PC-3 (cell line): ENCODE data around the gene OR10C1. TPM values are rescaled to one million over a fixed set of nuclear protein-coding genes. Genes with fewer than 3 reads are reported as not detected.

Source experiments
- ATAC-seq: fragments of 200-7000 bp; cut with Tn5 transposase; 2 replicates; pipeline ENCODE4 v1.9.1; 2020; ENCODE audit warnings: mild to moderate bottlenecking, moderate library complexity
- BruUV-seq: library from RNA; stranded (reverse); fragments of 400-500 nt; replicated peaks from 2 replicates; lab custom pipeline; 2021; lab: Mats Ljungman, UMichigan
- CTCF ChIA-PET: fragments of 300-600 bp; sonication (Branson Sonifier 250); formaldehyde crosslinking; loops from one replicate; lab custom pipeline; 2022; ENCODE audit warnings: antibody characterized with exemption; lab: Charles Lee
- POLR2A ChIA-PET: fragments of 300-600 bp; sonication (Branson Sonifier 250); formaldehyde crosslinking; loops from one replicate; lab custom pipeline; 2022; ENCODE audit warnings: antibody characterized with exemption; ENCODE audit not compliant: unreplicated experiment; lab: Charles Lee
- DNase-seq: peaks from one replicate; pipeline ENCODE4 v3.0.0-alpha.2; 2015
- H2AFZ ChIP-seq: fragments of 300-600 bp; sonication (generic); 2 replicates; pipeline ENCODE4 v1.6.0; 2016; ENCODE audit warnings: antibody characterized with exemption, low read length
- H3F3A ChIP-seq: fragments of 300-600 bp; sonication (generic); one replicate; pipeline ENCODE4 v1.6.0; 2017; ENCODE audit warnings: antibody characterized with exemption, low read length, control low read depth, mild to moderate bottlenecking; ENCODE audit not compliant: unreplicated experiment
- H3K27ac ChIP-seq: fragments of 300-600 bp; sonication (generic); 2 replicates; pipeline ENCODE4 v1.5.1; 2016; ENCODE audit warnings: mild to moderate bottlenecking, low read length
- H3K27me3 ChIP-seq: fragments of 300-600 bp; sonication (generic); 2 replicates; pipeline ENCODE4 v1.6.1; 2016; ENCODE audit warnings: low read length, mixed read lengths
- H3K36me3 ChIP-seq: fragments of 300-600 bp; sonication (generic); 2 replicates; pipeline ENCODE4 v1.6.1; 2016; ENCODE audit warnings: low read depth, mixed run types, low read length, mixed read lengths
- H3K4me1 ChIP-seq: fragments of 300-600 bp; sonication (generic); 2 replicates; pipeline ENCODE4 v1.5.1; 2016; ENCODE audit warnings: low read length; ENCODE audit not compliant: insufficient read depth
- H3K4me2 ChIP-seq: fragments of 300-600 bp; sonication (generic); 2 replicates; pipeline ENCODE4 v1.6.0; 2016; ENCODE audit warnings: low read length
- H3K4me3 ChIP-seq: fragments of 300-600 bp; sonication (generic); 2 replicates; pipeline ENCODE4 v1.5.1; 2016; ENCODE audit warnings: mild to moderate bottlenecking, low read length, mixed read lengths
- H3K79me2 ChIP-seq: fragments of 300-600 bp; sonication (generic); 2 replicates; pipeline ENCODE4 v1.6.1; 2017; ENCODE audit warnings: low read length, mixed read lengths
- H3K9ac ChIP-seq: fragments of 300-600 bp; sonication (generic); 2 replicates; pipeline ENCODE4 v1.6.0; 2016; ENCODE audit warnings: mild to moderate bottlenecking, low read length
- H3K9me2 ChIP-seq: fragments of 300-600 bp; sonication (generic); replicated peaks from 2 replicates; pipeline ENCODE4 v1.6.1; 2016; ENCODE audit warnings: mixed run types, low read length, mixed read lengths
- H3K9me3 ChIP-seq: fragments of 300-600 bp; sonication (generic); 2 replicates; pipeline ENCODE4 v1.6.1; 2016; ENCODE audit warnings: low read length, mixed read lengths
- H4K20me1 ChIP-seq: fragments of 300-600 bp; sonication (generic); 2 replicates; pipeline ENCODE4 v1.6.1; 2016; ENCODE audit warnings: low read length, mixed read lengths
- EZH2 ChIP-seq: fragments of 300-600 bp; sonication (generic); IDR thresholded peaks from one replicate; pipeline ENCODE4 v1.6.1; 2017; ENCODE audit warnings: antibody characterized with exemption, mild to moderate bottlenecking, low read length; ENCODE audit not compliant: unreplicated experiment
- EZH2phosphoT487 ChIP-seq: fragments of 300-600 bp; sonication (generic); IDR thresholded peaks from 2 replicates; pipeline ENCODE4 v1.6.1; 2018; ENCODE audit warnings: mild to moderate bottlenecking, antibody characterized with exemption, low read length, borderline replicate concordance
- intact Hi-C: fragments of 100-400 bp; cut with micrococcal nuclease; formaldehyde crosslinking; loops from 2 replicates; pipeline ENCODE4 v1.9.0; 2023
- total RNA-seq: library from RNA; depleted of rRNA; stranded (reverse); fragments of >200 nt; gene quantifications from 2 replicates; pipeline ENCODE4 v1.2.3, GENCODE V29; 2014; rRNA removed
- TF ChIP-seq, protein P1 (sequence below): fragments of 300-600 bp; sonication (generic); conservative IDR thresholded peaks from 2 replicates; pipeline ENCODE4 v1.5.1; 2017; ENCODE audit warnings: antibody characterized with exemption, low read depth, mild to moderate bottlenecking, low read length

OR10C1 gene
- total RNA-seq, 1 experiment from 2014 or later = not detected

DNA sequence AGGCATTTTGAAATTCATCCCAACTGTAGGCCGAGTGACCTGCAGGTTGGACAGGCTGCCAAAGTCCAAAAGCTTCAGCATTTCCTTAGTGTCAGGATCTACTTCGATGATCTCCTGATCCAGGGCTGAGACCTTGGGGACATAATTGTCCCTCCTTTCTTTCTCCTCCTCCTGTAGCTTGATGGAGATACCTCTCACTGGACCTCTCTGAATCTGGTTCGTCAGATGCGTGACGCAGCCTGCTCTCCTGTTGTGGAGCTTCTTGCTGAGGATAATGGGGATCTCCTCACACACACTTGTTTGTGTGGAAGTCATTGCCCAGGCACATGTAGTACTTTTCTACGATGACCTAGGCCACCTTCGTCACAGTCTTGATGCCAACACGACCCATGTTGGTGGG, 50.2 kb downstream of the OR10C1 start:
- ATAC-seq = no peak
- CTCF ChIA-PET = no interaction called here

GRCh38 chr6:29490055-29490454, 50.9 kb downstream of the OR10C1 start:
- no peaks in the 10 kb centered on the region for H3K79me2 ChIP-seq
- no peak overlapping the region for H3K9ac ChIP-seq
- BruUV-seq = no TSS peak
- no peaks in the 10 kb centered on the region for H3K4me1 ChIP-seq
- intact Hi-C loops = no loop called here
- no peaks in the 10 kb centered on the region for H3K9me2 ChIP-seq
- no peak overlapping the region for H2AFZ ChIP-seq
- H3F3A ChIP-seq = no peaks in the 10 kb centered on the region
- H3K27me3 ChIP-seq = peaks cover 30% of the 10 kb centered on the region; the same call in 1 of the 2 replicates
- ChIA-PET CTCF (no interaction called here), POLR2A (no interaction called here)
- no peaks in the 10 kb centered on the region for H3K9me3 ChIP-seq
- H3K4me2 ChIP-seq = no peak overlapping the region
- no peaks in the 10 kb centered on the region for H3K36me3 ChIP-seq
- no peaks in the 10 kb centered on the region for H4K20me1 ChIP-seq
- no peak overlapping the region for H3K4me3 ChIP-seq
- no peak for TF ChIP-seq EZH2
- no peak for TF ChIP-seq EZH2phosphoT487
- TF ChIP-seq, protein P1, sequence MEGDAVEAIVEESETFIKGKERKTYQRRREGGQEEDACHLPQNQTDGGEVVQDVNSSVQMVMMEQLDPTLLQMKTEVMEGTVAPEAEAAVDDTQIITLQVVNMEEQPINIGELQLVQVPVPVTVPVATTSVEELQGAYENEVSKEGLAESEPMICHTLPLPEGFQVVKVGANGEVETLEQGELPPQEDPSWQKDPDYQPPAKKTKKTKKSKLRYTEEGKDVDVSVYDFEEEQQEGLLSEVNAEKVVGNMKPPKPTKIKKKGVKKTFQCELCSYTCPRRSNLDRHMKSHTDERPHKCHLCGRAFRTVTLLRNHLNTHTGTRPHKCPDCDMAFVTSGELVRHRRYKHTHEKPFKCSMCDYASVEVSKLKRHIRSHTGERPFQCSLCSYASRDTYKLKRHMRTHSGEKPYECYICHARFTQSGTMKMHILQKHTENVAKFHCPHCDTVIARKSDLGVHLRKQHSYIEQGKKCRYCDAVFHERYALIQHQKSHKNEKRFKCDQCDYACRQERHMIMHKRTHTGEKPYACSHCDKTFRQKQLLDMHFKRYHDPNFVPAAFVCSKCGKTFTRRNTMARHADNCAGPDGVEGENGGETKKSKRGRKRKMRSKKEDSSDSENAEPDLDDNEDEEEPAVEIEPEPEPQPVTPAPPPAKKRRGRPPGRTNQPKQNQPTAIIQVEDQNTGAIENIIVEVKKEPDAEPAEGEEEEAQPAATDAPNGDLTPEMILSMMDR = no peak
- DNase-seq (no peak), ATAC-seq (no peak)
- no peak overlapping the region for H3K27ac ChIP-seq

More for the DNA sequence above, 50.2 kb downstream of the OR10C1 start:
- no TSS peak for BruUV-seq
- Histone ChIP-seq H3K9me3 (no peaks in the 10 kb centered on the region), H3K9me2 (no peaks in the 10 kb centered on the region), H3K36me3 (no peaks in the 10 kb centered on the region), H4K20me1 (no peaks in the 10 kb centered on the region), H3K4me2 (no peak overlapping the region), H3K4me1 (no peaks in the 10 kb centered on the region), H3K9ac (no peak overlapping the region), H3K27me3 (peaks cover 25% of the 10 kb centered on the region; the same call in 1 of the 2 replicates), H3K4me3 (no peak overlapping the region), H2AFZ (no peak overlapping the region), H3K79me2 (no peaks in the 10 kb centered on the region), H3K27ac (no peak overlapping the region), H3F3A (no peaks in the 10 kb centered on the region)
- intact Hi-C loops = no loop called here
- no peak for DNase-seq
- TF ChIP-seq EZH2phosphoT487 (no peak), EZH2 (no peak)
- TF ChIP-seq, protein P1 = no peak
- POLR2A ChIA-PET = no interaction called here

DNA sequence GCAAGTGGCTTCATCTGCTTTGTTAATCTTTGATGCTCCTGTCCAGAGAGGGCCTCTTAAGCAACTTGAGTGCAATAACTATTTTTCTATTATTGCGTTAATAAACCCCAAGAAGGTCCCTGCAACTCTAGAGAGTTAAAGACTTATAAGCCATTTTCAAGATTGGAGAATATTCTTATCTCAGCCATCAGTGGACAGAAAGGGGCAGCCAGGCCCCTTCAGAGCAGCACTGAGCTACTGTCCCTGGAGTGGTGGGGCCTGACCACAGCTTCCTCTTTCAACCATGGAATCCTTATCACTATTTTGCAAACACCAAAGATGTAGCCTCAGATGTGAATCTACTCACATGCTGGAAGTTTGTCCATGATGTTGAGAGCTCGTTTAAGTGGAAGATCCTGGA, 51.4 kb downstream of the OR10C1 start:
- Histone ChIP-seq H3K4me3 (no peak overlapping the region), H3K9me3 (no peaks in the 10 kb centered on the region), H3K9me2 (no peaks in the 10 kb centered on the region), H3K9ac (no peak overlapping the region), H3K36me3 (no peaks in the 10 kb centered on the region), H3K4me1 (no peaks in the 10 kb centered on the region), H4K20me1 (no peaks in the 10 kb centered on the region), H3K4me2 (no peak overlapping the region), H3F3A (no peaks in the 10 kb centered on the region), H3K27me3 (peaks cover 34% of the 10 kb centered on the region; the same call in 1 of the 2 replicates), H3K79me2 (no peaks in the 10 kb centered on the region), H2AFZ (no peak overlapping the region), H3K27ac (no peak overlapping the region)
- ATAC-seq (no peak), DNase-seq (no peak)
- CTCF ChIA-PET = no interaction called here
- no TSS peak for BruUV-seq
- TF ChIP-seq, protein P1 = no peak
- TF ChIP-seq EZH2 (no peak), EZH2phosphoT487 (no peak)
- POLR2A ChIA-PET = no interaction called here
- intact Hi-C loops = no loop called here

Other genes starting within 250 kb of the OR10C1 start
- gene OR14J1, start 137.6 kb upstream of the OR10C1 start, total RNA-seq = not detected in 2 replicates
- not detected in 2 replicates for gene OR5V1, start 70.4 kb upstream of the OR10C1 start, total RNA-seq
- not detected in 2 replicates for gene OR12D3, start 64.0 kb upstream of the OR10C1 start, total RNA-seq
- not detected in 2 replicates for gene OR12D2, start 43.7 kb upstream of the OR10C1 start, total RNA-seq
- not detected in 2 replicates for gene OR12D1, start 24.4 kb upstream of the OR10C1 start, total RNA-seq
- not detected in 2 replicates for gene OR11A1, start 17.8 kb downstream of the OR10C1 start, total RNA-seq
- not detected in 2 replicates for gene OR2H1, start 17.8 kb downstream of the OR10C1 start, total RNA-seq
- gene MAS1L, start 48.6 kb downstream of the OR10C1 start, total RNA-seq = not detected in 2 replicates
- gene UBD, start 120.4 kb downstream of the OR10C1 start, total RNA-seq = not detected in 2 replicates
- gene OR2H2, start 145.8 kb downstream of the OR10C1 start, total RNA-seq = not detected in 2 replicates
- gene GABBR1, start 193.9 kb downstream of the OR10C1 start, total RNA-seq = 5.5 and 7.0 TPM in 2 replicates
- not detected in 2 replicates for gene MOG, start 217.8 kb downstream of the OR10C1 start, total RNA-seq
- not detected in 2 replicates for gene ZFP57, start 241.8 kb downstream of the OR10C1 start, total RNA-seq